Measurements from ENCODE around the gene RBMS1.

DNA sequence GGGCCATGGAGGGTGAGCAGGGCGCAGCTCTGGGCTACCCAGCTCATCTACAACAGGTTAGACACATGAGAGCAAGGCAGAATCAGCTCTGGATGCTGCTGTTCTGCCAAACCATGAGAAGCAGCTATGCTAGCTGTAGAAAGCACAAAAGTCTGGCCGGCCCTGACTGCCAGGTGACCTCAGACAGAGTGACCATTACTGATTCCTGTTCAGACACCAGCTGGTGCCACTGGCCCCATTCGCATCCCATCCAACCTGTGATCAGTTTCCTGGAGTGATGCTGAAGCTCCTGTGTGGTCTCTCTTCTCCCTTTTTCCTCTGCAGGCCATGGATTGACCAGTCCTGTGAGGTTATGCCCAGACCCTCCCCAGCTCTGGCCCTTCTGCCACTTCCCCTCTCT is 14.3 kb downstream of the RBMS1 start:
- TF ChIP-seq CTCF (conservative IDR thresholded peaks at IDR 0.05; ENCODE audit: low read depth, low read length), result no peak
- no peak for TF ChIP-seq EZH2 (IDR thresholded peaks at IDR 0.05; ENCODE audit: low read length, unreplicated experiment)
- no peak for TF ChIP-seq EZH2phosphoT487 (IDR thresholded peaks at IDR 0.05; ENCODE audit: borderline replicate concordance, low read length)
